Measurements from ENCODE around the gene CCDC187.

CCDC187 gene

DNA sequence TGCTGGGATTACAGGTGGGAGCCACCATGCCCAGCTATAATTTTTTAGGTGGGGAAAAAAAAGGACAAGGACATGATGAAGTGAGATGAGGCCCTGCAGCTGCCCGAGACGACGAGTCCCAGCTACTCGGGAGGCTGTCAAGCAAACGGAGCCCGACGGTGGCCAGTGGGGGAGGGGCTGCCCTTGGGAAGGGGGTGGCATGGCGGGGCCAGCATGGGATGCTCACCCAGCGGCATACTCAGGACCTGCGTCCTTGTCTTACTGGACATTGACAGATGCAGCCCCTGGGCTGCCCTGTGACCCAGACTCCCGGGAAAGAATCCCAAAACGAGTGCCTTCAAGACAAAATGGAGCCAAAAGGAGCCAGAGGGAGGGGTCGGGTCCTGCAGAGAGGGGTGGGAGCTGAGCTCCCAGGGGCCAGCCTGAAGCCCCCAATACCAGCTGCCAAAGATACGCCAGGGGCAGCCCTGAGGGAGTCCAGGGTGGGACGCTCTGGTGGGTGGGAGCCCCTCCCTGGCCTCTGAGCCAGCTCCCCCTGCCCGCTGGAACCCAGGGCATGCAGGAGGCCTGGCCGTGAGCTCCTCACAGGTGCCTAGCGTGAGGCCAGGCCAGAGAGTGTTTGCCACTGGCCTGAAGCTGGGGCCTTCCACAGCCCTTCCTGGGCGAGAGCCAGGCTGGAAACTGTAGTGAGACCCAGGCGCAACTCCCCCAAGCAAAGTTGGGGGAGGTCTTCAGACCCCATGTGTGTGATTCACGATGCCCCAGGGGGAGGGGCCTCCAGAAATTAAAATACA, 15.7 kb downstream of the CCDC187 start:
- no peak overlapping the region for H3K27ac ChIP-seq
- TF ChIP-seq, protein P1, sequence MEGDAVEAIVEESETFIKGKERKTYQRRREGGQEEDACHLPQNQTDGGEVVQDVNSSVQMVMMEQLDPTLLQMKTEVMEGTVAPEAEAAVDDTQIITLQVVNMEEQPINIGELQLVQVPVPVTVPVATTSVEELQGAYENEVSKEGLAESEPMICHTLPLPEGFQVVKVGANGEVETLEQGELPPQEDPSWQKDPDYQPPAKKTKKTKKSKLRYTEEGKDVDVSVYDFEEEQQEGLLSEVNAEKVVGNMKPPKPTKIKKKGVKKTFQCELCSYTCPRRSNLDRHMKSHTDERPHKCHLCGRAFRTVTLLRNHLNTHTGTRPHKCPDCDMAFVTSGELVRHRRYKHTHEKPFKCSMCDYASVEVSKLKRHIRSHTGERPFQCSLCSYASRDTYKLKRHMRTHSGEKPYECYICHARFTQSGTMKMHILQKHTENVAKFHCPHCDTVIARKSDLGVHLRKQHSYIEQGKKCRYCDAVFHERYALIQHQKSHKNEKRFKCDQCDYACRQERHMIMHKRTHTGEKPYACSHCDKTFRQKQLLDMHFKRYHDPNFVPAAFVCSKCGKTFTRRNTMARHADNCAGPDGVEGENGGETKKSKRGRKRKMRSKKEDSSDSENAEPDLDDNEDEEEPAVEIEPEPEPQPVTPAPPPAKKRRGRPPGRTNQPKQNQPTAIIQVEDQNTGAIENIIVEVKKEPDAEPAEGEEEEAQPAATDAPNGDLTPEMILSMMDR (conservative IDR thresholded peaks at IDR 0.05): no peak
- no peak for TF ChIP-seq ZFX (IDR thresholded peaks at IDR 0.05)

DNA sequence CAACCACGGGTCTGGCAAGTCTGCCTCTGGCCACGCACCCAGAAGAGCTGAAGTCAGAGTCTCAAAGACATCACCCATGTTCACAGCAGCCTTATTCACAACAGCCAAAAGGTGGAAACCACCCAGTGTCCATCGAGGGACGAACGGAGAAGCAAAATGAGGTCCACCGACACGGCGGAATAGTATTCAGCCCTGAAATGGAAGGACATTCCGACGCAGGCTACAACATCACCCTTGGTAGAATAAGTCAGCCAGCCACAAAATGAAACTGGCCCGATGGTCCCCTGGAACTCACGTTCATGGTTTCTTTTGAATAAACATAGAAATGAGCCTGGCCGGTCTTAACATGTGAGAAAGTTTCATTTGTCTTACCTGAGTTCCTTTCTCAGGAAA, 16.9 kb downstream of the CCDC187 start:
- no peak for TF ChIP-seq ZFX (IDR thresholded peaks at IDR 0.05)
- TF ChIP-seq, protein P1 (conservative IDR thresholded peaks at IDR 0.05): no peak
- H3K27ac ChIP-seq: no peak overlapping the region

DNA sequence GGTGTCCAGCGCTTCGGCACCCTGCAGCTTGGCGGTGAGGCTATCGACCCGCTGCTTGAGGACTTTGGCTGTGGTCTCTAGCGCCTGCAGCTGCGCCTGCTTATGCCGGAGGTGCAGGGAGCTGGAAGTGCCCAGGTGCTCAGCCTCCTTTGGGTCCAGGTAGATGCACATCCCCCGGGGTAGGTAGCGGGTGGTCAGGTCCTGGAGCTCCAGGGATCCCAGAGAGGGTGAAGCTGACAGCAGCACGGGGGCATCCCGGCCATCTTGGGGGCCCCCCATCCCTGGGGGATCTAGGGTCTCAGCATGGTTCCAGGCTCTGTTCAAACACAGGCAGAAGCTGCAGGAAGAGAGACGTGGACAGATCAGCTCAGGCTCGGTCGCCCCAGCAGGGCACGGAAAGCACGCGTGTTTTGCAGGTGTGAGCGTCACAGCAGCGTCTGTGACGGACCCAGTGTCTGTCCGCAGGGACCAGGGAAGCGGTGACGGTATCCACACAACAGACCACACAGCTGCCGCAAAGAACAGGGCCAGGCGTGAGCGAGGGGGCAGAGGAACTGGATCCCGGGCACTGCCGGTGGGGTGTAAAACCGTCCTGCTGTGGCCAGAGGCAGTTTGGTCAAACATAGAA, 17.4 kb downstream of the CCDC187 start:
- no peak overlapping the region for H3K27ac ChIP-seq
- TF ChIP-seq, protein P1 (conservative IDR thresholded peaks at IDR 0.05): no peak
- TF ChIP-seq ZFX (IDR thresholded peaks at IDR 0.05): no peak

DNA sequence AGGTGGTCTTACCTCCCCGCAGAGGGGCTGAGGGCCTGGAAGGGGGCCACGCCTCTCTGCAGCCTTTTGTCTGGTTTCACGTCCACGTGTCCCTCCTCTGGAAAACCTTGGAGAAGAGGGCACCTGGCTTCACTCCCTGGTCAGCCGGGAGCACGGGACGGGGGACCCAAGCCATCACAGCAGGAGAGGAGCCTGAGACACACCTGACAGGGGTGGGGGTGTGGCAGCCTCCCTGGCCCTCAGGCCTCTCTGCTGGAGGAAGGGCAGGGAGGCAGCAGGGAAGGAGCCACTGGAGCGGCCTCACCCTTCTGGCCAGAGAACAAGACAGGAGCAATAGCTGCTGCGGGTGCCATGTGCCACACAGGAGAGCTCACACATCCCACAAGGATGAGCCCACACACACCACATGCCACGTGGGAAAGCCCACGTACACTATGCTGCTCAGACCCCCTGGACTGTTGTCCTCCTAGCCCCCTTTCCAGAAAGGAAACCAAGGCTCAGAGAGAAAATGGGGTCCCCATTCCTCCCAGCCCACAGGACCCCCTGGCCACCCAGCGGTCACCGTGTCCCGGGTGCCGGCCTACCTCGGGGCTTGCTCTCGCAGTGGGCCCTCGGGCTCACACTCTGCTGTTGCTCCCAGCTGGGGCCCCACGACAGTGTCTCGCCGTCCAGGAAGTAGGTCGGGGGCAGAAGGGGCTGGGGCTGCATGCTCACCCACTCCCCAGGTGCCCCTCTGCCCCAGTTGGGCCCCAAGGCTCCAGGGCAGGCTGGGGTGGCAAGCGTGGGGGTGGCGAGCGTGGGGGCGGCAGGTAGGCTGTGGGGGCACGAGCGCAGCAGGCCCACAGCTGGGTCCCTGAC, 18.2 kb downstream of the CCDC187 start:
- no peak for TF ChIP-seq ZFX (IDR thresholded peaks at IDR 0.05)
- TF ChIP-seq, protein P1 (conservative IDR thresholded peaks at IDR 0.05): no peak
- H3K27ac ChIP-seq: no peak overlapping the region

DNA sequence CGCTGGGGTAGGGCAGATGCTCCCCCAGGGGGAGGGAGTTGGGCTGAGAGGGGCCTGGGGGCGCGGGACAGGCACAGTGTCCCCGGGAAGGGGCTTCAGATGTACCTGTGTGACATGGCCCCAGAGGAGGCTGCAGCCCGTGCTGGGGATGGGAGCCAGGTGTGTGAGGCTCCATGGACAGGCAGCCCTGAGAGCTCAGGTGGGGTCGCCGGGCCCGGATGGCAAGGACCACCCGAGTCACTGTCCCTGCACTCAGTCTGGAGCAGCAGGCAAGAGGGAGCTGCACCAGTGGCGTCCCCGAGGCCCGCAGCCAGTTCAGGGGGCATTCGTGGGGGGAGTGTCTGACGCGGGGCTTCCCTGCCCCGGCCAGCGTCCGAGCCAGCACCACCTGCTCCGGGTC, 18.9 kb downstream of the CCDC187 start:
- no peak for TF ChIP-seq ZFX (IDR thresholded peaks at IDR 0.05)
- TF ChIP-seq, protein P1 (conservative IDR thresholded peaks at IDR 0.05): no peak
- no peak overlapping the region for H3K27ac ChIP-seq

DNA sequence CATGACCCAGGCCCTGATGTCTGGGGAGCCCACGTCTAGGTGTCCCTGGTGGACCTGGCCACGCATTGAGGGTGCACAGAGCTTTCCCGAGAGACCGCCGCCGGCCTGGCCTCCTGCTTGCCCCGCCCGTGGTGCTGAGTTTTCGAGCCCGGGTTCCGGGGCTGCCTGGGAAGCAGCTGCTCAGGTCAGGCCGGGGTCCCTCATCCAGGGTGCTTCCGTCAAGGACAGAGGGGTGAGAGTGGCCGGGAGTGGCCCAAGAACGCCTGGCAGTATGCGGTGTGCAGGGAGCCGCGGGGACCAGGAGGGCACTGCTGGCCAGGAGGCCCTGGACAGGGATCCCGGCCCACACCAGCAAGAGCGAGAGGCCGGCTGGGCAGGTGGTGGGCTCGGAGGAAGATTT, 19.6 kb downstream of the CCDC187 start:
- no peak for TF ChIP-seq ZFX (IDR thresholded peaks at IDR 0.05)
- TF ChIP-seq, protein P1 (conservative IDR thresholded peaks at IDR 0.05): no peak
- H3K27ac ChIP-seq: no peak overlapping the region
